ENCODE results near the gene RPUSD1. TPM values are rescaled to one million over a fixed set of nuclear protein-coding genes. Genes with fewer than 3 reads are reported as not detected.

Gene RPUSD1
- total RNA-seq, 4 donors from 2014 or later, result 13.4 to 25.8 (median 22.1) TPM

DNA sequence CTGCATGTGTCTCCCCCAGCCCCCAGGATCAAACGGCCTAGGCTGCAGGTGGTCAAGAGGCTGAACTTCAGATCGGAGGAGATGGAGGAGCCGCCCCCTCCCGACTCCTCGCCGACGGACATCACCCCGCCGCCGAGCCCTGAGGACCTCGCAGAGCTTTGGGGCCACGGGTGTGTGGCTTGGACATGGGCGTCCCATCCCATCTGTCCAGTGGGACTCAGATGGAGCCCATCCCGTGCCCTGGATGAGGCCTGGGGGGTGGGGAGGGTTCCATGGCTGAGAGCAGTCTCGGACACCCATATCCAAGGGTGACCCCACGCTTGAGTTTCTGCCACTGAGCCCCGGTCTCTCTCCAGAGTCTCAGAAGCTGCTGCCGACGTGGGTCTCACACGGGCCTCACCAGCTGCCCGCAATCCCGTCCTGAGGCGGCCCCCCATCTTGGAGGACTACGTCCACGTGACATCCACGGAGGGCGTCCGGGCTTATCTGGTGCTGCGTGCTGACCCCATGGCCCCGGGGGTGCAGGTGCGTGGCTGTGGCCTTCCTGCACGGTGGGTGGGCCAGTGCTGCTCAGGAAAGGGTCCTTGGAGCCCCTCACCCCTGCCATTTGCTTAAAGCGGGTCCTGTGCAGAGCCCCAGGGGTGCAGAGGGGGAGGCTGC is 1.1 kb upstream of the RPUSD1 start:
- Histone ChIP-seq H3K27ac (peak overlapping the region in 1 of 4 donors; percentile 64), H3K4me1 (peaks cover 0 to 33% (median 16%) of the 10 kb centered on the region in 3 donors), H3K4me3 (peak overlapping the region in 1 of 2 donors; percentile 97), H3K27me3 (no peaks in the 10 kb centered on the region), H3K36me3 (peaks cover 0 to 39% of the 10 kb centered on the region in 2 donors), H3K9me3 (no peaks in the 10 kb centered on the region)
- TF ChIP-seq EP300 (IDR thresholded peaks at IDR 0.05), result no peak
- no peak for TF ChIP-seq POLR2A (IDR thresholded peaks at IDR 0.05)
- TF ChIP-seq POLR2AphosphoS5 (IDR thresholded peaks at IDR 0.05), result no peak
- no peak for ATAC-seq
- 100% methylated on average over 1 of the region's 33 CpGs; no CpG with 5 or more reads in 1 of the 2 donors for WGBS, 2 donors (ENCODE audit: low coverage in 1 of 2)

DNA sequence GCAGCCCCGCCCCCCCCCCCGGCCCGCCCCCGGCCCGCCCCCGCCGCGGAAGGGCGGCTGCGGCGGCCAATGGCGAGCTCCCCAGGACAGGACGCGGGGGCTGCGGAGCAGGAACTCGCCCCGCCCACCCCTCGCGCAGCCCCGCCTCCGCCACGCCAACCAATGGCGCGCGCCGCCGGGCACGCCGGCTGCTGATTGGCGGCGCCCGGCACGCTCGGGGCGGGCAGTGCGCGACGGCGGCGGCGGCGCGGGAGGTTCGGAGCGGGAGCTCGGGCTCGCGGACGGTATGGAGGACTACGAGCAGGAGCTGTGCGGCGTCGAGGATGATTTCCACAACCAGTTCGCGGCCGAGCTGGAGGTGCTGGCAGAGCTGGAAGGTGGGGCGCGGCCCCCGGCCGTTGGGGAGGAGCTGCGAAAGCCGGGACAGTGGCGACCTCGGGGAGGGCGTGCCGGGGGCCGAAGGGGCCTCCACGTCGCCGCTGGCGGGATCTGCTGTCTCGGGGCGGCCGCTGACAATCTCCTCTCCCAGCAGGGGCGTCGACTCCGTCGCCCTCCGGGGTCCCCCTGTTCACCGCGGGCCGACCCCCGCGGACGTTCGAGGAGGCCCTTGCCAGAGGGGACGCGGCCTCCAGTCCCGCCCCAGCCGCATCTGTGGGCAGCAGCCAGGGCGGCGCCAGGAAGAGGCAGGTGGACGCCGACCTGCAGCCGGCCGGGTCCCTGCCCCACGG is 382 bp upstream of the RPUSD1 start, which contains the start of gene CHTF18:
Gene CHTF18, plus strand, starts transcription at position 222 of the 728 bp plus-strand sequence. Its CDS starts 65 bp downstream, at position 287.
- Histone ChIP-seq H3K4me3 (peak within 1 kb of the TSS; percentile 80 to 97), H3K27me3 (peaks cover 4% of the 10 kb centered on the region), H3K27ac (peak within 1 kb of the TSS in 3 of 4 donors; percentile 80 to 82 (median 81)), H3K36me3 (peaks cover 0 to 36% of the 10 kb centered on the region in 2 donors), H3K9me3 (no peaks in the 10 kb centered on the region), H3K4me1 (peaks cover 0 to 38% (median 22%) of the 10 kb centered on the region in 3 donors)
- TF ChIP-seq POLR2A (IDR thresholded peaks at IDR 0.05) (no peak), EP300 (IDR thresholded peaks at IDR 0.05) (no peak), POLR2AphosphoS5 (IDR thresholded peaks at IDR 0.05) (no peak)
- TF ChIP-seq, protein P1, sequence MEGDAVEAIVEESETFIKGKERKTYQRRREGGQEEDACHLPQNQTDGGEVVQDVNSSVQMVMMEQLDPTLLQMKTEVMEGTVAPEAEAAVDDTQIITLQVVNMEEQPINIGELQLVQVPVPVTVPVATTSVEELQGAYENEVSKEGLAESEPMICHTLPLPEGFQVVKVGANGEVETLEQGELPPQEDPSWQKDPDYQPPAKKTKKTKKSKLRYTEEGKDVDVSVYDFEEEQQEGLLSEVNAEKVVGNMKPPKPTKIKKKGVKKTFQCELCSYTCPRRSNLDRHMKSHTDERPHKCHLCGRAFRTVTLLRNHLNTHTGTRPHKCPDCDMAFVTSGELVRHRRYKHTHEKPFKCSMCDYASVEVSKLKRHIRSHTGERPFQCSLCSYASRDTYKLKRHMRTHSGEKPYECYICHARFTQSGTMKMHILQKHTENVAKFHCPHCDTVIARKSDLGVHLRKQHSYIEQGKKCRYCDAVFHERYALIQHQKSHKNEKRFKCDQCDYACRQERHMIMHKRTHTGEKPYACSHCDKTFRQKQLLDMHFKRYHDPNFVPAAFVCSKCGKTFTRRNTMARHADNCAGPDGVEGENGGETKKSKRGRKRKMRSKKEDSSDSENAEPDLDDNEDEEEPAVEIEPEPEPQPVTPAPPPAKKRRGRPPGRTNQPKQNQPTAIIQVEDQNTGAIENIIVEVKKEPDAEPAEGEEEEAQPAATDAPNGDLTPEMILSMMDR (IDR thresholded peaks at IDR 0.05), result peak in 1 of 4 experiments; percentile 16
- peak; percentile 96 for ATAC-seq
- WGBS, 2 donors (ENCODE audit: low coverage in 1 of 2), result no CpG with 5 or more reads among the region's 97 CpGs

DNA sequence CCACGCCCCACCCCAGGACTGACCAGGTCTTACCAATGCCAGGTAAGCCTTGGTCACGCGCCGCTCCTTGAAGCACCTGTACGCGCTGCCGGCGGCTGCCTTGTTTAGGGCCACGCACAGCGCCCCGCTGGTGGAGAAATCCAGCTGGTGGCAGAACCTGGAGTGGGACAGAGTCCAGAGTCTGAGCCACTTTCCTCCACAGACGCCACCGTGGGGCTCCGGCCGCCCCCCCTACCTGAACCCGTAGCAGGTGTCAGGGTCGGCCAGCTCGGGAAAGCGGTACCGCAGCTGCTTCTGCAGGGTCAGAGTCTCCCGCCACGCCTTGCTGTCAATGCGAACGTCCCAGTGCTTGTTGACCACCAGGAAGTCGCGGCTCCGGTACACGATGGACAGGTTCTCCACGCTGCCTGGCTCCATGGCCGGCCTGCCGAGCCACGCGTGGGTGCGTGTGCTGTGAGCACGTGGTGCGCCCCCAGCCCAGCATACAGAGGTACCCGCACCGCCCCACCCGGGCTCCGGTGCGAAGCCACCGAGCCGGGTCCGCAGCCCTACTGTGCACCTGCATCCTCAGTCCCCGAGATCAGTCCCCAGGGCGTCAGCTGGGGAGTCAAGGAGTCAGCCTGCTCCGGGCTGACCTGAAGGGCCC is 737 bp downstream of the RPUSD1 start:
- WGBS, 2 donors (ENCODE audit: low coverage in 1 of 2), result no CpG with 5 or more reads among the region's 47 CpGs
- H3K36me3 ChIP-seq, result peaks cover 0 to 32% of the 10 kb centered on the region in 2 donors
- TF ChIP-seq, protein P1 (IDR thresholded peaks at IDR 0.05), result no peak
- no peak for TF ChIP-seq POLR2AphosphoS5 (IDR thresholded peaks at IDR 0.05)
- no peak for TF ChIP-seq POLR2A (IDR thresholded peaks at IDR 0.05)
- TF ChIP-seq EP300 (IDR thresholded peaks at IDR 0.05), result no peak
- H3K27ac ChIP-seq, result peak overlapping the region in 2 of 4 donors; percentile 81 to 82
- no peak for ATAC-seq
- no peaks in the 10 kb centered on the region for H3K9me3 ChIP-seq
- H3K4me3 ChIP-seq, result peak overlapping the region; percentile 80 to 97
- peaks cover 15% of the 10 kb centered on the region for H3K27me3 ChIP-seq
- H3K4me1 ChIP-seq, result peaks cover 0 to 44% (median 23%) of the 10 kb centered on the region in 3 donors

DNA sequence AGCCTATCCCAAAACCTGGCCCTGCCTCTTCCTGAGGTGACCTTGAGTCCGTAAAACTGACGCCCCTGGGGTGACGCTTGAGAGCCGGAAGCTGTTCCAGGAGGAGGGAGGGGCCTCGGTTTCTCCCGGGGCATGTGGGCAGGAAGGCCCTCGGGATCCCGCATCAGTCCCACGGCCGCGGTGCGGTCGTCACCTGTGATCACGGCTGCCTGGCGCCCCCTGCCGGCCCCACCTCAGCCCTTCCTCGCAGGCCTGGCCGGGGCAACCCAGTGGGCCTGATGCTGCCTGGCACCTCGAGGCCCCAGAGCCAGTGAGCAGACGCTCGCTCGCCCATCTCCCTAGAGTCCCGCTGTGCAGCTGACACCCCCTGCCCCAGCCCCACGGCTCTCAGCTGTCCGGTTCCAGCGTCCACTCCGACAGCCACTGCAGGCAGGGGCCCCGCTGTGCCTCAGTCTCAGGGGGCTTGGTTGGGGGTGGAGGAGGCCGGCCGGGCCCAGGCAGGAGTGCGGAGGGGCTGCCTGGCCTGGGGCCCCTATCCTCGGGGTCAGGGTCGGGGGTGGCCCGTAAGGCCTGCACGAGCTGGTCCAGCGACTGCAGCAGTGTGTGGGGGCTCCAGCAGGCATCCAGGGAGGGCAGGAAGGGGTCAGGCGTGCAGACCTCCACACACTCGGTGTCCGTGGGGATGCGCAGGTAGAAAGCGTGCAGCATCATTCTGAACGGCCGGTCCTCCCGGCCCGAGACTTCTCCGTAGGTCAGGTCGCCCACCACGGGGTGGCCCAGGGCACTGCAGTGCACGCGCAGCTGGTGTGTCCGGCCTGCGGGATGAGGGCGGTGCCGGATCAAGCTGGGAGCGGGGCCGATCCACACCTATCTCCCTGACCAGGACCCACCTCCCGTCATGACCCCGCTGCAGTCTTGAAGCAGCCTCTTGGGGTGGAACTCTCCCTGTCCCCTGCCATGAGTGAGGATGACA is 2.3 kb downstream of the RPUSD1 start:
- Histone ChIP-seq H3K27ac (no peak overlapping the region), H3K9me3 (no peaks in the 10 kb centered on the region), H3K4me3 (no peak overlapping the region), H3K4me1 (peaks cover 0 to 44% (median 23%) of the 10 kb centered on the region in 3 donors), H3K36me3 (peaks cover 0 to 21% of the 10 kb centered on the region in 2 donors), H3K27me3 (peaks cover 31% of the 10 kb centered on the region)
- WGBS, 2 donors (ENCODE audit: low coverage in 1 of 2), result 47 to 94% methylated on average over 3 of the region's 58 CpGs
- TF ChIP-seq, protein P1 (IDR thresholded peaks at IDR 0.05), result peak in 3 of 4 experiments; percentile 23 to 67 (median 62)
- TF ChIP-seq POLR2A (IDR thresholded peaks at IDR 0.05), result no peak
- no peak for ATAC-seq

Measured in gastroesophageal sphincter (tissue), 4 donors.